ENCODE measurements around the gene HEY2.
"Not testable (repeated sequence)": the region's sequence is repeated elsewhere in the genome, so short reads cannot be mapped to it uniquely, and the experiment has no call there.

Gene HEY2

GRCh38 chr6:125749173-125749864 is at the start of gene HEY2:
HEY2 (plus strand) TSS chr6:125749632; CDS start chr6:125749777, 145 bp downstream.
- peak; percentile 92 for DNase-seq

GRCh38 chr6:125700581-125701353 is 48.7 kb upstream of the HEY2 start:
- no peak for DNase-seq

- DNase-seq = no peak
Measured at GRCh38 chr6:125701354-125701668, 48.1 kb upstream of the HEY2 start.

- not testable (repeated sequence) for DNase-seq
Measured at GRCh38 chr6:125703882-125704281, 45.5 kb upstream of the HEY2 start.

- no peak for DNase-seq
Measured at GRCh38 chr6:125707615-125708243, 41.7 kb upstream of the HEY2 start.

- DNase-seq = no peak
Measured at GRCh38 chr6:125711013-125711675, 38.3 kb upstream of the HEY2 start.

GRCh38 chr6:125714441-125715090 is 34.9 kb upstream of the HEY2 start:
- peak; percentile 11 for DNase-seq

- DNase-seq = no peak
Measured at GRCh38 chr6:125717120-125717731, 32.2 kb upstream of the HEY2 start.

GRCh38 chr6:125718109-125718508 is 31.3 kb upstream of the HEY2 start:
- no peak for DNase-seq

GRCh38 chr6:125722886-125723285 is 26.5 kb upstream of the HEY2 start:
- DNase-seq = no peak

GRCh38 chr6:125727216-125727615 is 22.2 kb upstream of the HEY2 start:
- no peak for DNase-seq

- DNase-seq = no peak
Measured at GRCh38 chr6:125728739-125729138, 20.7 kb upstream of the HEY2 start.

GRCh38 chr6:125729983-125730382 is 19.4 kb upstream of the HEY2 start:
- DNase-seq = no peak

GRCh38 chr6:125732398-125732797 is 17.0 kb upstream of the HEY2 start:
- DNase-seq = no peak

GRCh38 chr6:125733516-125734300 is 15.7 kb upstream of the HEY2 start:
- no peak for DNase-seq

GRCh38 chr6:125738276-125738675 is 11.2 kb upstream of the HEY2 start:
- no peak for DNase-seq

- no peak for DNase-seq
Measured at GRCh38 chr6:125739364-125739763, 10.1 kb upstream of the HEY2 start.

GRCh38 chr6:125741336-125741735 is 8.1 kb upstream of the HEY2 start:
- DNase-seq = no peak

GRCh38 chr6:125742024-125742423 is 7.4 kb upstream of the HEY2 start:
- DNase-seq = no peak

GRCh38 chr6:125742464-125743120 is 6.8 kb upstream of the HEY2 start:
- no peak for DNase-seq

- DNase-seq = no peak
Measured at GRCh38 chr6:125743604-125744003, 5.8 kb upstream of the HEY2 start.

Measured in stimulated activated CD4-positive, alpha-beta T cell treated with anti-CD3 and anti-CD28 coated beads, Interleukin-15, amount 100 ng/mL, for 24 hours (primary cell).